ENCODE measurements around the gene ASB5.

ASB5 gene

GRCh38 chr4:176277162-176277904, 8.3 kb upstream of the ASB5 start:
- DNase-seq (ENCODE audit: low read depth in 2 of 3, low spot score in 2 of 3) = no peak

- no peak for DNase-seq (ENCODE audit: low read depth in 2 of 3, low spot score in 2 of 3)
Measured at GRCh38 chr4:176276710-176277109, 7.7 kb upstream of the ASB5 start.

GRCh38 chr4:176274441-176274840, 5.4 kb upstream of the ASB5 start:
- no peak for DNase-seq (ENCODE audit: low read depth in 2 of 3, low spot score in 2 of 3)

GRCh38 chr4:176273736-176274135, 4.7 kb upstream of the ASB5 start:
- DNase-seq (ENCODE audit: low read depth in 2 of 3, low spot score in 2 of 3) = no peak

- no peak for DNase-seq (ENCODE audit: low read depth in 2 of 3, low spot score in 2 of 3)
Measured at GRCh38 chr4:176272799-176273198, 3.8 kb upstream of the ASB5 start.

- no peak for DNase-seq (ENCODE audit: low read depth in 2 of 3, low spot score in 2 of 3)
Measured at GRCh38 chr4:176271749-176272148, 2.7 kb upstream of the ASB5 start.

GRCh38 chr4:176270669-176271068, 1.6 kb upstream of the ASB5 start:
- no peak for DNase-seq (ENCODE audit: low read depth in 2 of 3, low spot score in 2 of 3)

GRCh38 chr4:176266026-176266425, 3.0 kb downstream of the ASB5 start:
- DNase-seq (ENCODE audit: low read depth in 2 of 3, low spot score in 2 of 3) = no peak

- no peak for DNase-seq (ENCODE audit: low read depth in 2 of 3, low spot score in 2 of 3)
Measured at GRCh38 chr4:176262243-176262642, 6.8 kb downstream of the ASB5 start.

- no peak for DNase-seq (ENCODE audit: low read depth in 2 of 3, low spot score in 2 of 3)
Measured at GRCh38 chr4:176261481-176261880, 7.5 kb downstream of the ASB5 start.

- no peak for DNase-seq (ENCODE audit: low read depth in 2 of 3, low spot score in 2 of 3)
Measured at GRCh38 chr4:176261018-176261417, 8.0 kb downstream of the ASB5 start.

- no peak for DNase-seq (ENCODE audit: low read depth in 2 of 3, low spot score in 2 of 3)
Measured at GRCh38 chr4:176259330-176260090, 9.5 kb downstream of the ASB5 start.

- no peak for DNase-seq (ENCODE audit: low read depth in 2 of 3, low spot score in 2 of 3)
Measured at GRCh38 chr4:176258135-176258534, 10.9 kb downstream of the ASB5 start.

- no peak for DNase-seq (ENCODE audit: low read depth in 2 of 3, low spot score in 2 of 3)
Measured at GRCh38 chr4:176256921-176257320, 12.1 kb downstream of the ASB5 start.

- DNase-seq (ENCODE audit: low read depth in 2 of 3, low spot score in 2 of 3) = no peak
Measured at GRCh38 chr4:176242764-176243347, 26.2 kb downstream of the ASB5 start.

- no peak for DNase-seq (ENCODE audit: low read depth in 2 of 3, low spot score in 2 of 3)
Measured at GRCh38 chr4:176241703-176242102, 27.3 kb downstream of the ASB5 start.

- no peak for DNase-seq (ENCODE audit: low read depth in 2 of 3, low spot score in 2 of 3)
Measured at GRCh38 chr4:176238826-176239225, 30.2 kb downstream of the ASB5 start.

- no peak for DNase-seq (ENCODE audit: low read depth in 2 of 3, low spot score in 2 of 3)
Measured at GRCh38 chr4:176238157-176238610, 30.8 kb downstream of the ASB5 start.

GRCh38 chr4:176236946-176237345, 32.1 kb downstream of the ASB5 start:
- DNase-seq (ENCODE audit: low read depth in 2 of 3, low spot score in 2 of 3) = no peak

GRCh38 chr4:176230836-176231235, 38.2 kb downstream of the ASB5 start:
- no peak for DNase-seq (ENCODE audit: low read depth in 2 of 3, low spot score in 2 of 3)

GRCh38 chr4:176229645-176230044, 39.4 kb downstream of the ASB5 start:
- DNase-seq (ENCODE audit: low read depth in 2 of 3, low spot score in 2 of 3) = no peak

GRCh38 chr4:176226736-176227135, 42.3 kb downstream of the ASB5 start:
- no peak for DNase-seq (ENCODE audit: low read depth in 2 of 3, low spot score in 2 of 3)
